SK-N-SH treated with all-trans-retinoic acid at 6 μM for 48 hours (cell line): Measurements from ENCODE around the gene PTPRT.

Experiments
- PATZ1 ChIP-seq: fragments of 250-450 bp; sonication (Bioruptor Pico); IDR thresholded peaks from 2 replicates; pipeline ENCODE4 v1.8.0; 2020; ENCODE audit warnings: mild to moderate bottlenecking, moderate library complexity, borderline replicate concordance
- TOX ChIP-seq: fragments of 250-450 bp; sonication (Bioruptor Pico); IDR thresholded peaks from 2 replicates; pipeline ENCODE4 v1.8.0; 2021; ENCODE audit warnings: mild to moderate bottlenecking, moderate library complexity, borderline replicate concordance
- ZFP30 ChIP-seq: fragments of 450-650 bp; formaldehyde crosslinking; IDR thresholded peaks from 2 replicates; pipeline ENCODE4 v1.5.0; 2022; ENCODE audit warnings: mild to moderate bottlenecking, moderate library complexity
- ZNF70 ChIP-seq: fragments of 450-650 bp; formaldehyde crosslinking; IDR thresholded peaks from 2 replicates; pipeline ENCODE4 v1.5.0; 2020; ENCODE audit warnings: mild to moderate bottlenecking, moderate library complexity
- ZNF8 ChIP-seq: fragments of 450-650 bp; formaldehyde crosslinking; IDR thresholded peaks from 2 replicates; pipeline ENCODE4 v1.5.0; 2020; ENCODE audit warnings: mild to moderate bottlenecking, moderate library complexity

GRCh38 chr20:42214074-42214473 lies 975.6 kb downstream of the PTPRT start:
- TF ChIP-seq TOX (CRISPR knock-in tag) (no peak), ZNF8 (CRISPR knock-in tag) (no peak), ZNF70 (CRISPR knock-in tag) (no peak), ZFP30 (CRISPR knock-in tag) (no peak), PATZ1 (CRISPR knock-in tag) (no peak)
